Measurements from ENCODE around the gene SMIM8.

Gene SMIM8

GRCh38 chr6:87364602-87365252 lies 42.3 kb downstream of the SMIM8 start:
- no peak overlapping the region for H3K4me3 ChIP-seq (ENCODE audit: low read length)
- no peak for DNase-seq (ENCODE audit: low read depth)
- TF ChIP-seq, protein P1, sequence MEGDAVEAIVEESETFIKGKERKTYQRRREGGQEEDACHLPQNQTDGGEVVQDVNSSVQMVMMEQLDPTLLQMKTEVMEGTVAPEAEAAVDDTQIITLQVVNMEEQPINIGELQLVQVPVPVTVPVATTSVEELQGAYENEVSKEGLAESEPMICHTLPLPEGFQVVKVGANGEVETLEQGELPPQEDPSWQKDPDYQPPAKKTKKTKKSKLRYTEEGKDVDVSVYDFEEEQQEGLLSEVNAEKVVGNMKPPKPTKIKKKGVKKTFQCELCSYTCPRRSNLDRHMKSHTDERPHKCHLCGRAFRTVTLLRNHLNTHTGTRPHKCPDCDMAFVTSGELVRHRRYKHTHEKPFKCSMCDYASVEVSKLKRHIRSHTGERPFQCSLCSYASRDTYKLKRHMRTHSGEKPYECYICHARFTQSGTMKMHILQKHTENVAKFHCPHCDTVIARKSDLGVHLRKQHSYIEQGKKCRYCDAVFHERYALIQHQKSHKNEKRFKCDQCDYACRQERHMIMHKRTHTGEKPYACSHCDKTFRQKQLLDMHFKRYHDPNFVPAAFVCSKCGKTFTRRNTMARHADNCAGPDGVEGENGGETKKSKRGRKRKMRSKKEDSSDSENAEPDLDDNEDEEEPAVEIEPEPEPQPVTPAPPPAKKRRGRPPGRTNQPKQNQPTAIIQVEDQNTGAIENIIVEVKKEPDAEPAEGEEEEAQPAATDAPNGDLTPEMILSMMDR (IDR thresholded peaks at IDR 0.05; ENCODE audit: insufficient read depth, low read depth, low read length, missing control alignments): no peak

- DNase-seq (ENCODE audit: low read depth): peak; percentile 11
- TF ChIP-seq, protein P1 (IDR thresholded peaks at IDR 0.05; ENCODE audit: insufficient read depth, low read depth, low read length, missing control alignments): no peak
Measured at GRCh38 chr6:87366072-87366827, 43.9 kb downstream of the SMIM8 start.

GRCh38 chr6:87366899-87367298 lies 44.5 kb downstream of the SMIM8 start:
- no peak for DNase-seq (ENCODE audit: low read depth)
- no peak overlapping the region for H3K4me3 ChIP-seq (ENCODE audit: low read length)
- TF ChIP-seq, protein P1 (IDR thresholded peaks at IDR 0.05; ENCODE audit: insufficient read depth, low read depth, low read length, missing control alignments): no peak

More at GRCh38 chr6:87366072-87366827, 43.9 kb downstream of the SMIM8 start:
- H3K4me3 ChIP-seq (ENCODE audit: low read length): no peak overlapping the region

DNA sequence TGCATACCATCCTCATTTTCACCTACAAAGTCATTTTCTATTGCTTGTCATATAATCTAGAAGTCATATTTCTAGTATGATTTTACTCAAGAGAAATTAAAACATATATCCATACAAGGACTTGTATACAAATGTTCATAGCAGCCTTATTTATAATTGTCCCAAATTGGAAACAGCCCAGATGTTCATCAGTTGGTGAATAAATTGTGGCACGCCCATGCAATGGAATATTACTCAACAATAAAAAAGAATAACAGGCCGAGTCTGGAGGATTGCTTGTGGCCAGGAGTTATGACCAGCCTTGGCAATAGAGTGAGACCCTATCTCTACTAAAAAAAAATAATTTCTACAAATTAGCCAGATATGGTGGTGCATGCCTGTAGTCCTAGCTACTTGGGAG lies 51.0 kb downstream of the SMIM8 start:
- H3K4me3 ChIP-seq (ENCODE audit: low read length): no peak overlapping the region
- TF ChIP-seq, protein P1 (IDR thresholded peaks at IDR 0.05; ENCODE audit: insufficient read depth, low read depth, low read length, missing control alignments): no peak
- DNase-seq (ENCODE audit: low read depth): no peak

GRCh38 chr6:87375315-87375714 lies 52.9 kb downstream of the SMIM8 start:
- no peak overlapping the region for H3K4me3 ChIP-seq (ENCODE audit: low read length)
- peak; percentile 67 for DNase-seq (ENCODE audit: low read depth)
- TF ChIP-seq, protein P1 (IDR thresholded peaks at IDR 0.05; ENCODE audit: insufficient read depth, low read depth, low read length, missing control alignments): no peak

GRCh38 chr6:87376643-87377042 lies 54.3 kb downstream of the SMIM8 start:
- no peak for DNase-seq (ENCODE audit: low read depth)
- TF ChIP-seq, protein P1 (IDR thresholded peaks at IDR 0.05; ENCODE audit: insufficient read depth, low read depth, low read length, missing control alignments): no peak
- no peak overlapping the region for H3K4me3 ChIP-seq (ENCODE audit: low read length)

Measured in epithelial cell of esophagus (primary cell).